ENCODE data around the gene DNAH1. TPM values are rescaled to one million over a fixed set of nuclear protein-coding genes. Genes with fewer than 3 reads are reported as not detected.

DNAH1 gene
- total and polyA plus RNA-seq, 2 of the 13 experiments (the other 11 are each of a cell fraction or from before 2014, with no cell fraction given): 0.64 to 3.5 TPM

- TF ChIP-seq ZFP36L2 (CRISPR knock-in tag; IDR thresholded peaks at IDR 0.05) (no peak), ZNF570 (CRISPR knock-in tag; IDR thresholded peaks at IDR 0.05; ENCODE audit: borderline replicate concordance) (no peak), KDM4B (CRISPR knock-in tag; IDR thresholded peaks at IDR 0.05) (no peak), RARG (CRISPR knock-in tag; IDR thresholded peaks at IDR 0.05; ENCODE audit: low read depth) (no peak), ZBTB3 (CRISPR knock-in tag; IDR thresholded peaks at IDR 0.05; ENCODE audit: borderline replicate concordance, low read depth) (no peak), ZNF576 (CRISPR knock-in tag; IDR thresholded peaks at IDR 0.05) (no peak), FUBP1 (CRISPR knock-in tag; IDR thresholded peaks at IDR 0.05; ENCODE audit: borderline replicate concordance) (no peak), SKIL (CRISPR knock-in tag; IDR thresholded peaks at IDR 0.05; ENCODE audit: borderline replicate concordance) (peak; percentile 63), ZHX2 (IDR thresholded peaks at IDR 0.05; ENCODE audit: low read depth) (peak; percentile 56), ZHX2 (CRISPR knock-in tag; IDR thresholded peaks at IDR 0.05; ENCODE audit: borderline replicate concordance) (no peak), MEF2D (CRISPR knock-in tag; IDR thresholded peaks at IDR 0.05) (no peak), ZFP90 (CRISPR knock-in tag; IDR thresholded peaks at IDR 0.05; ENCODE audit: borderline replicate concordance) (no peak), CENPX (CRISPR knock-in tag; IDR thresholded peaks at IDR 0.05) (no peak), RNF219 (CRISPR knock-in tag; IDR thresholded peaks at IDR 0.05) (no peak)
These were observed 37.5 kb upstream of the DNAH1 start, which contains the start of gene WDR82 (continued) for GRCh38 chr3:52278510-52279069.
